Measurements from ENCODE around the gene SAMD13.

GRCh38 chr1:84259376-84259775 is 42.1 kb upstream of the SAMD13 start:
- no peak for TF ChIP-seq CTCF (IDR thresholded peaks at IDR 0.05)
- TF ChIP-seq POLR2A (IDR thresholded peaks at IDR 0.05) = no peak
